GM23338 (cell line): ENCODE measurements around the gene LRBA.

Experiments
- CREB1 ChIP-seq: fragments of 250-450 bp; sonication (Bioruptor Pico); IDR thresholded peaks from 2 replicates; pipeline ENCODE4 v1.5.0; 2020; ENCODE audit warnings: low read depth, mild to moderate bottlenecking, moderate library complexity
- EZH2 ChIP-seq: fragments of 200-600 bp; sonication (generic); IDR thresholded peaks from one replicate; pipeline ENCODE4 v1.8.0; 2017; ENCODE audit warnings: antibody characterized with exemption, mild to moderate bottlenecking, low read depth; ENCODE audit not compliant: unreplicated experiment
- EZH2phosphoT487 ChIP-seq: fragments of 200-600 bp; sonication (generic); IDR thresholded peaks from one replicate; pipeline ENCODE4 v1.8.1; 2018; ENCODE audit warnings: antibody characterized with exemption; ENCODE audit not compliant: unreplicated experiment
- JUNB ChIP-seq: IDR thresholded peaks from one replicate; pipeline ENCODE4 v1.6.1; 2016; ENCODE audit warnings: antibody characterized with exemption; ENCODE audit not compliant: unreplicated experiment
- NANOG ChIP-seq: IDR thresholded peaks from 2 replicates; pipeline ENCODE4 v1.6.1; 2016; ENCODE audit warnings: antibody characterized with exemption, borderline replicate concordance
- POLR2AphosphoS5 ChIP-seq: IDR thresholded peaks from 2 replicates; pipeline ENCODE4 v1.6.1; 2016; ENCODE audit warnings: antibody characterized with exemption, low read depth
- STAT1 ChIP-seq: IDR thresholded peaks from one replicate; pipeline ENCODE4 v1.6.1; 2016; ENCODE audit warnings: antibody characterized with exemption; ENCODE audit not compliant: unreplicated experiment
- ZNF114 ChIP-seq: fragments of 250-450 bp; sonication (Bioruptor Pico); IDR thresholded peaks from 2 replicates; pipeline ENCODE4 v1.5.0; 2020; ENCODE audit warnings: mild to moderate bottlenecking, moderate library complexity
- ZNF331 ChIP-seq: fragments of 250-450 bp; sonication (Bioruptor Pico); IDR thresholded peaks from 2 replicates; pipeline ENCODE4 v1.5.0; 2020; ENCODE audit warnings: low read depth, mild to moderate bottlenecking, moderate library complexity
- TF ChIP-seq, protein P1 (sequence below), 2 experiments: fragments of 200-600 bp in 1 of 2; sonication (generic) in 1 of 2; conservative IDR thresholded peaks; 2 replicates each; pipeline versions ENCODE4 v1.5.1 to v1.6.1; 2016 to 2017; ENCODE audit warnings: antibody characterized with exemption in 2 of 2, low read depth in 2 of 2, mild to moderate bottlenecking in 2 of 2, moderate library complexity in 1 of 2
- TF ChIP-seq, protein P2 (sequence below): IDR thresholded peaks from one replicate; pipeline ENCODE4 v1.6.1; 2018; ENCODE audit warnings: antibody characterized with exemption; ENCODE audit not compliant: unreplicated experiment
- TF ChIP-seq, protein P3 (sequence below): fragments of 250-450 bp; sonication (Bioruptor Pico); IDR thresholded peaks from 2 replicates; pipeline ENCODE4 v1.5.0; 2020; ENCODE audit warnings: mild to moderate bottlenecking, moderate library complexity
- TF ChIP-seq, protein P4 (sequence below): IDR thresholded peaks from 2 replicates; pipeline ENCODE4 v1.6.1; 2016; ENCODE audit warnings: antibody characterized with exemption

DNA sequence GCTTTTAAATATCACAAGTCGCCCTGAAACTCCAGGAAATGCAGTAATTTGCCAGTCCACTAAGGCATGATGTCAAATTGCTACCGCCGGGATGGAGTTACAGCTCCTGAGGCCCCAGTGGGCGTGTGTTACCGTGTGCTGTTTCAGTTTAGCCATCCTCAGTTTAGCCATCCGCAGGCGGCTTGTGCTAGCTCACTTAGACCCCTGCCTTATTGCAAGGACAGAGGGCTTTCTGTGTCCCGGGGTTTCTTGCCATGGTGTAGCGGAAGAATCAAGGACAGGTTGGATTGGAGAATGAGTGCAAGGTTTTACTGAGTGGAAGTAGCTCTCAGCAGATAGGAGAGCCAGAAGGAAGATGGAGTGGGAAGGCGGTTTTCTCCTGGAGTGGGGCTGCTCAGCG is 33.8 kb upstream of the LRBA start:
- TF ChIP-seq, protein P1, sequence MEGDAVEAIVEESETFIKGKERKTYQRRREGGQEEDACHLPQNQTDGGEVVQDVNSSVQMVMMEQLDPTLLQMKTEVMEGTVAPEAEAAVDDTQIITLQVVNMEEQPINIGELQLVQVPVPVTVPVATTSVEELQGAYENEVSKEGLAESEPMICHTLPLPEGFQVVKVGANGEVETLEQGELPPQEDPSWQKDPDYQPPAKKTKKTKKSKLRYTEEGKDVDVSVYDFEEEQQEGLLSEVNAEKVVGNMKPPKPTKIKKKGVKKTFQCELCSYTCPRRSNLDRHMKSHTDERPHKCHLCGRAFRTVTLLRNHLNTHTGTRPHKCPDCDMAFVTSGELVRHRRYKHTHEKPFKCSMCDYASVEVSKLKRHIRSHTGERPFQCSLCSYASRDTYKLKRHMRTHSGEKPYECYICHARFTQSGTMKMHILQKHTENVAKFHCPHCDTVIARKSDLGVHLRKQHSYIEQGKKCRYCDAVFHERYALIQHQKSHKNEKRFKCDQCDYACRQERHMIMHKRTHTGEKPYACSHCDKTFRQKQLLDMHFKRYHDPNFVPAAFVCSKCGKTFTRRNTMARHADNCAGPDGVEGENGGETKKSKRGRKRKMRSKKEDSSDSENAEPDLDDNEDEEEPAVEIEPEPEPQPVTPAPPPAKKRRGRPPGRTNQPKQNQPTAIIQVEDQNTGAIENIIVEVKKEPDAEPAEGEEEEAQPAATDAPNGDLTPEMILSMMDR (conservative IDR thresholded peaks at IDR 0.05; ENCODE audit: low read depth in 2 of 2) = no peak
- TF ChIP-seq EZH2 = no peak
- TF ChIP-seq POLR2AphosphoS5 = no peak
- TF ChIP-seq EZH2phosphoT487 = no peak
- TF ChIP-seq, protein P2, sequence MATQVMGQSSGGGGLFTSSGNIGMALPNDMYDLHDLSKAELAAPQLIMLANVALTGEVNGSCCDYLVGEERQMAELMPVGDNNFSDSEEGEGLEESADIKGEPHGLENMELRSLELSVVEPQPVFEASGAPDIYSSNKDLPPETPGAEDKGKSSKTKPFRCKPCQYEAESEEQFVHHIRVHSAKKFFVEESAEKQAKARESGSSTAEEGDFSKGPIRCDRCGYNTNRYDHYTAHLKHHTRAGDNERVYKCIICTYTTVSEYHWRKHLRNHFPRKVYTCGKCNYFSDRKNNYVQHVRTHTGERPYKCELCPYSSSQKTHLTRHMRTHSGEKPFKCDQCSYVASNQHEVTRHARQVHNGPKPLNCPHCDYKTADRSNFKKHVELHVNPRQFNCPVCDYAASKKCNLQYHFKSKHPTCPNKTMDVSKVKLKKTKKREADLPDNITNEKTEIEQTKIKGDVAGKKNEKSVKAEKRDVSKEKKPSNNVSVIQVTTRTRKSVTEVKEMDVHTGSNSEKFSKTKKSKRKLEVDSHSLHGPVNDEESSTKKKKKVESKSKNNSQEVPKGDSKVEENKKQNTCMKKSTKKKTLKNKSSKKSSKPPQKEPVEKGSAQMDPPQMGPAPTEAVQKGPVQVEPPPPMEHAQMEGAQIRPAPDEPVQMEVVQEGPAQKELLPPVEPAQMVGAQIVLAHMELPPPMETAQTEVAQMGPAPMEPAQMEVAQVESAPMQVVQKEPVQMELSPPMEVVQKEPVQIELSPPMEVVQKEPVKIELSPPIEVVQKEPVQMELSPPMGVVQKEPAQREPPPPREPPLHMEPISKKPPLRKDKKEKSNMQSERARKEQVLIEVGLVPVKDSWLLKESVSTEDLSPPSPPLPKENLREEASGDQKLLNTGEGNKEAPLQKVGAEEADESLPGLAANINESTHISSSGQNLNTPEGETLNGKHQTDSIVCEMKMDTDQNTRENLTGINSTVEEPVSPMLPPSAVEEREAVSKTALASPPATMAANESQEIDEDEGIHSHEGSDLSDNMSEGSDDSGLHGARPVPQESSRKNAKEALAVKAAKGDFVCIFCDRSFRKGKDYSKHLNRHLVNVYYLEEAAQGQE = no peak
- TF ChIP-seq CREB1 (CRISPR knock-in tag) = no peak
- no peak for TF ChIP-seq NANOG
- TF ChIP-seq, protein P3, sequence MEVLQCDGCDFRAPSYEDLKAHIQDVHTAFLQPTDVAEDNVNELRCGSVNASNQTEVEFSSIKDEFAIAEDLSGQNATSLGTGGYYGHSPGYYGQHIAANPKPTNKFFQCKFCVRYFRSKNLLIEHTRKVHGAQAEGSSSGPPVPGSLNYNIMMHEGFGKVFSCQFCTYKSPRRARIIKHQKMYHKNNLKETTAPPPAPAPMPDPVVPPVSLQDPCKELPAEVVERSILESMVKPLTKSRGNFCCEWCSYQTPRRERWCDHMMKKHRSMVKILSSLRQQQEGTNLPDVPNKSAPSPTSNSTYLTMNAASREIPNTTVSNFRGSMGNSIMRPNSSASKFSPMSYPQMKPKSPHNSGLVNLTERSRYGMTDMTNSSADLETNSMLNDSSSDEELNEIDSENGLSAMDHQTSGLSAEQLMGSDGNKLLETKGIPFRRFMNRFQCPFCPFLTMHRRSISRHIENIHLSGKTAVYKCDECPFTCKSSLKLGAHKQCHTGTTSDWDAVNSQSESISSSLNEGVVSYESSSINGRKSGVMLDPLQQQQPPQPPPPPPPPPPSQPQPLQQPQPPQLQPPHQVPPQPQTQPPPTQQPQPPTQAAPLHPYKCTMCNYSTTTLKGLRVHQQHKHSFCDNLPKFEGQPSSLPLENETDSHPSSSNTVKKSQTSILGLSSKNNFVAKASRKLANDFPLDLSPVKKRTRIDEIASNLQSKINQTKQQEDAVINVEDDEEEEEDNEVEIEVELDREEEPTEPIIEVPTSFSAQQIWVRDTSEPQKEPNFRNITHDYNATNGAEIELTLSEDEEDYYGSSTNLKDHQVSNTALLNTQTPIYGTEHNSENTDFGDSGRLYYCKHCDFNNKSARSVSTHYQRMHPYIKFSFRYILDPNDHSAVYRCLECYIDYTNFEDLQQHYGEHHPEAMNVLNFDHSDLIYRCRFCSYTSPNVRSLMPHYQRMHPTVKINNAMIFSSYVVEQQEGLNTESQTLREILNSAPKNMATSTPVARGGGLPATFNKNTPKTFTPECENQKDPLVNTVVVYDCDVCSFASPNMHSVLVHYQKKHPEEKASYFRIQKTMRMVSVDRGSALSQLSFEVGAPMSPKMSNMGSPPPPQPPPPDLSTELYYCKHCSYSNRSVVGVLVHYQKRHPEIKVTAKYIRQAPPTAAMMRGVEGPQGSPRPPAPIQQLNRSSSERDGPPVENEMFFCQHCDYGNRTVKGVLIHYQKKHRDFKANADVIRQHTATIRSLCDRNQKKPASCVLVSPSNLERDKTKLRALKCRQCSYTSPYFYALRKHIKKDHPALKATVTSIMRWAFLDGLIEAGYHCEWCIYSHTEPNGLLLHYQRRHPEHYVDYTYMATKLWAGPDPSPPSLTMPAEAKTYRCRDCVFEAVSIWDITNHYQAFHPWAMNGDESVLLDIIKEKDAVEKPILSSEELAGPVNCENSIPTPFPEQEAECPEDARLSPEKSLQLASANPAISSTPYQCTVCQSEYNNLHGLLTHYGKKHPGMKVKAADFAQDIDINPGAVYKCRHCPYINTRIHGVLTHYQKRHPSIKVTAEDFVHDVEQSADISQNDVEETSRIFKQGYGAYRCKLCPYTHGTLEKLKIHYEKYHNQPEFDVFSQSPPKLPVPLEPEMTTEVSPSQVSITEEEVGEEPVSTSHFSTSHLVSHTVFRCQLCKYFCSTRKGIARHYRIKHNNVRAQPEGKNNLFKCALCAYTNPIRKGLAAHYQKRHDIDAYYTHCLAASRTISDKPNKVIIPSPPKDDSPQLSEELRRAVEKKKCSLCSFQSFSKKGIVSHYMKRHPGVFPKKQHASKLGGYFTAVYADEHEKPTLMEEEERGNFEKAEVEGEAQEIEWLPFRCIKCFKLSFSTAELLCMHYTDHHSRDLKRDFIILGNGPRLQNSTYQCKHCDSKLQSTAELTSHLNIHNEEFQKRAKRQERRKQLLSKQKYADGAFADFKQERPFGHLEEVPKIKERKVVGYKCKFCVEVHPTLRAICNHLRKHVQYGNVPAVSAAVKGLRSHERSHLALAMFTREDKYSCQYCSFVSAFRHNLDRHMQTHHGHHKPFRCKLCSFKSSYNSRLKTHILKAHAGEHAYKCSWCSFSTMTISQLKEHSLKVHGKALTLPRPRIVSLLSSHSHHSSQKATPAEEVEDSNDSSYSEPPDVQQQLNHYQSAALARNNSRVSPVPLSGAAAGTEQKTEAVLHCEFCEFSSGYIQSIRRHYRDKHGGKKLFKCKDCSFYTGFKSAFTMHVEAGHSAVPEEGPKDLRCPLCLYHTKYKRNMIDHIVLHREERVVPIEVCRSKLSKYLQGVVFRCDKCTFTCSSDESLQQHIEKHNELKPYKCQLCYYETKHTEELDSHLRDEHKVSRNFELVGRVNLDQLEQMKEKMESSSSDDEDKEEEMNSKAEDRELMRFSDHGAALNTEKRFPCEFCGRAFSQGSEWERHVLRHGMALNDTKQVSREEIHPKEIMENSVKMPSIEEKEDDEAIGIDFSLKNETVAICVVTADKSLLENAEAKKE (CRISPR knock-in tag) = no peak
- TF ChIP-seq JUNB = no peak
- no peak for TF ChIP-seq ZNF114 (CRISPR knock-in tag)
- TF ChIP-seq, protein P4, sequence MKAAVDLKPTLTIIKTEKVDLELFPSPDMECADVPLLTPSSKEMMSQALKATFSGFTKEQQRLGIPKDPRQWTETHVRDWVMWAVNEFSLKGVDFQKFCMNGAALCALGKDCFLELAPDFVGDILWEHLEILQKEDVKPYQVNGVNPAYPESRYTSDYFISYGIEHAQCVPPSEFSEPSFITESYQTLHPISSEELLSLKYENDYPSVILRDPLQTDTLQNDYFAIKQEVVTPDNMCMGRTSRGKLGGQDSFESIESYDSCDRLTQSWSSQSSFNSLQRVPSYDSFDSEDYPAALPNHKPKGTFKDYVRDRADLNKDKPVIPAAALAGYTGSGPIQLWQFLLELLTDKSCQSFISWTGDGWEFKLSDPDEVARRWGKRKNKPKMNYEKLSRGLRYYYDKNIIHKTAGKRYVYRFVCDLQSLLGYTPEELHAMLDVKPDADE = no peak
- no peak for TF ChIP-seq ZNF331 (CRISPR knock-in tag)
- TF ChIP-seq STAT1 = no peak
